HG03135 (cell line): ENCODE measurements around the gene DEFB132.

ENCODE experiments used
- ATAC-seq: cut with Tn5 transposase; IDR thresholded peaks from one replicate; pipeline ENCODE4 v1.9.1; 2021; ENCODE audit warnings: mild to moderate bottlenecking, moderate library complexity; ENCODE audit not compliant: unreplicated experiment

DEFB132 gene

GRCh38 chr20:295804-296203, 38.3 kb downstream of the DEFB132 start:
- no peak for ATAC-seq

GRCh38 chr20:297098-297924, 39.8 kb downstream of the DEFB132 start, which contains the start of gene ZCCHC3:
TSS of gene ZCCHC3 (plus strand) at chr20:297570. CDS start at chr20:297587, 17 bp downstream.
- peak; percentile 74 for ATAC-seq

GRCh38 chr20:297925-298775, 40.6 kb downstream of the DEFB132 start:
- peak; percentile 27 for ATAC-seq

GRCh38 chr20:298776-299391, 41.4 kb downstream of the DEFB132 start:
- no peak for ATAC-seq

- no peak for ATAC-seq
Observed at GRCh38 chr20:300345-300990, 42.9 kb downstream of the DEFB132 start.

- ATAC-seq: no peak
Observed at GRCh38 chr20:301886-302848, 44.6 kb downstream of the DEFB132 start.

GRCh38 chr20:305745-306144, 48.2 kb downstream of the DEFB132 start:
- no peak for ATAC-seq

- ATAC-seq: no peak
Observed at GRCh38 chr20:308427-309038, 51.0 kb downstream of the DEFB132 start.

GRCh38 chr20:309306-309840, 51.8 kb downstream of the DEFB132 start:
- ATAC-seq: no peak

GRCh38 chr20:309841-310644, 52.5 kb downstream of the DEFB132 start:
- ATAC-seq: peak; percentile 96

- no peak for ATAC-seq
Observed at GRCh38 chr20:310645-311044, 53.1 kb downstream of the DEFB132 start.
